Stimulated activated CD8-positive, alpha-beta memory T cell treated with anti-CD3 and anti-CD28 coated beads, Interleukin-4, amount 100 ng/mL, for 1 hour (primary cell): ENCODE results near the gene STK39.
"Not testable (repeated sequence)": the region's sequence is repeated elsewhere in the genome, so short reads cannot be mapped to it uniquely, and the experiment has no call there.

Source experiments
- DNase-seq, 2 donors: peaks; one replicate each; pipeline ENCODE4 v3.0.0-alpha.2; 2020; ENCODE audit warnings: low read depth in 2 of 2, low spot score in 1 of 2

The STK39 gene

DNA sequence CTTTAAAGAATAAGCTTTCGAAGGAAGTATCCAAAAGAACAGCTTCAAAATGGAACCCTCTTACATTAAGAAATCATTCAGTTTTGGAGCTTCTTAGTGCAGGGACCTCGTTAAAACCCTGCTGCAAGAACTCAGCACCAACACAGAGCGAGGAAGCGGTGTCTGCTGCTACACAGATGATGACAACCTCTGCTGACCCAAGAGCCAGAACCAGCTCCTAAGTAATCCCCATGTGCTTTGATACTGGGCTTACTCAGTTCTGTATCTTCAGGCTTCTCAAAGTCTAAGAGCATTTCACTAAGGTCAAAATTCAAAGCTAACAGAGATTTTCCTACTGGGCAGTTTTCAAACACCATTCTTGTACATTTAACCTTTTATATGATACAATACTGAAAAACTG lies 194.6 kb downstream of the STK39 start:
- DNase-seq, result no peak

- no peak for DNase-seq
These were observed 197.0 kb downstream of the STK39 start for GRCh38 chr2:168050377-168050776.

DNA sequence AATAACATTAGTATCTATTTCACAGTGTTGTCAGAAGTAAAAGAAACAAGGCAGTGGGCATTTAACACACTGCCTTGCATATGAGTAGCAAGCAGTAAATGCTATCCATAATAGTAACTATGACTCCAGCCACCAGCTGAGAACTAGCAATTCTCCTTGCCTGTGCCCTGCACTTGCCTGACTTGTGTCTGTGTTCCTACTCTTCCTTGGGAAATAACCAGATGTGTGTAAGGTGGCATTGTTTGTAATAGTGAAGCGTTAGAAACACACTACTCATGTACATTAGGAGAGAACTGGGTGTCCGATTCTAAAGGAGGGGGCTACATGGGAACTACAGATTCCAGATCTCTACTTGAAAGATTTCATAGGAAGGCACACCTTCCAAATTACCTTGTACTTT lies 197.8 kb downstream of the STK39 start:
- no peak for DNase-seq

DNA sequence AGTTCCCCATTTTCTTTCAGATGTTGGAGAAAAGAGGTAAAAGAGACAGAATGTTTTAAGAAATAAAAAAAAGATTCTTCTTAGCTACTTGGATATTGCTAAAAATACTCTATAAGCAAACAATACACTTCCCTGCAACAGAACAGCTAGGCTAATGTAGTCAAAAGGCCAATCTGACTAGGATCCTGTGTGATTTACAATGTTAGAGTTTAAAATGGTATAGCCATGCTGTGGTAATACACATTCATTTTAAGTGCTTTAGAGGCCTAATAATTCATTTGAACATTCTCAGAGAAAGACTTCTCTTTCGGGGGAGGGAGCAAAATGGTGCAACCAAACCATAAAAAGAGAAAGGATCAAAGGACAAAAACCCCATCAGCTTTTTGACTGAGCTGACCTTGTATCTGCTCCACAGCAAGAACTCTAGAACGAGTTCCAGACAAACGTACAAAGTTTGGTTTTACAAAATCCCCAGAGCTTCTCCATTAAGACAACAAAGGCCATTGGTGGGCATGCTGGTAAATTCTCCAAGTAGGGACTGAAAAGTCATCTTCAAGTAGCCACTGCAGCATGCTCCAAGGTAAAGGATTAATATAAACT lies 200.2 kb downstream of the STK39 start:
- no peak for DNase-seq

- no peak for DNase-seq
These were observed 202.8 kb downstream of the STK39 start for GRCh38 chr2:168044579-168044978.

DNA sequence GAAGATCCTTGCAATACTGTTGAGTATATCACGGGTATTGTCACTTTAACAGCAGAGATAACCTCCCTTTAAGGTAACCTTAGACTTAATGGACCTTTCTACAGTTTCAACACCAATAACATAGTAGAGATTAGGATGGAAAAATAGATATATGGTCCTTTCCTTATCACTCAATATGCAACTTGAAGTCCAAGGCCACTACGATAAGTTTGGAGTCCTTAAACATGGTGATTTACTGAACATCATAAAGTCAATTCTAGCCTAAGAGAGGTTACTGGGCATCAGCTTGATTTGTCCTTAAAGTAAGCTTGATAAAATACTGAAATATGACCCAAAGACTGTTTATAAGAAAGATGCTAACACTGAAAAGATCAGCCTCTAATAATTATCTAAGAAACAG lies 203.2 kb downstream of the STK39 start:
- no peak for DNase-seq

GRCh38 chr2:168042127-168042824 lies 205.1 kb downstream of the STK39 start:
- DNase-seq, result not testable (repeated sequence)

DNA sequence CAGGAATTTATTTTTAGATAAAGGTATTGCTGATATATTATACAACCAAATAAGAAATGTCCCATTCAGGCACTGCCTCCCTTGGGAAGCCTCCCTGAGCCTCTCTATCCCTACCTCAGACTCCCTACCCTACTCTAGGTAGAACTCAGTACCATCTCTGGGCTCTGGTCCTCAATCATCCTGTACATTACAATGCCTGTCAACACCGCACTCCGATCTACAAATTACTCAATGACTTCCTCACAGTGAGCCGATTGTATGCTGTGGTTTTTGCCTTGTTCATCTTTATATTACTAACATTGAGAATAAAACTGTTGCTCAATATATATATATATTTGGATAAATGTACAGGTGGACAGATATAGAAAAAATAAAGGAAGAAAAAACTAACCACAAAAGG lies 207.5 kb downstream of the STK39 start:
- no peak for DNase-seq

DNA sequence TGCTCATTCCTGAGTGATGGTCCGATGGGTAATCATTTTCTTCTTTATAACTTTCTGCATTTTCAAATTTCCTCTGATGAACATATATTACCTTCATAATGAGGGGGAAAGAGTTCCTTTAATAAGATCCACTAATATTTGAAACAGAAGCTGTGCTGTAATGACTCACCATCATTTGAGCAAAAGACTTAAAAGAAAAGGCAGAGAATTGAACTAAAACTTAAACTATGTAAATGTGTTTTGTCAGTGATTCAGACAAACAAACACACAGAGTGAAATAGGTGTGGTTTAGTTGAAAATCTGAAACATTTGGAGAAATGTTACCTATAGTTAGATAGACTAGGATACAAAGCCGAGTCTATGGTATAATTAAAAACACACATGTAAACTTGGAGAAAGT lies 209.6 kb downstream of the STK39 start:
- no peak for DNase-seq

DNA sequence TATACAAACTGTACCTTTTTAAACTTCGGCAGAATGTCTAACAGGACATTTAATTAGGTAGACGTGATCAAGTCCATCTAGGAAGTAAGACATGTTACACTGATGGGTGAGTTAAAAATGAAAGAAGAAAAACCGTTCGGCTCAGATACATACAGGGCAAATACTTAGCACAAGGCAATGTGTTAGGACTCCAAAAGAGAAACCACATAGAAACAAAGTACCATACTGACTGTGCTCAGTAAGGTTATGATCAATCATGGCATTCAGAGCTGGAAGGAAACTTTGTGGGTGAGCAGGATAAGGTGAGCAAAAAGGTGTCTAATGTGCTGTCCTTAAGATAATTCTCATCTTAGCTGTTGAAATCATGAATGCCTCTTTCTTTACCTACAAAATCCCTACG lies 211.9 kb downstream of the STK39 start:
- DNase-seq, result no peak

DNA sequence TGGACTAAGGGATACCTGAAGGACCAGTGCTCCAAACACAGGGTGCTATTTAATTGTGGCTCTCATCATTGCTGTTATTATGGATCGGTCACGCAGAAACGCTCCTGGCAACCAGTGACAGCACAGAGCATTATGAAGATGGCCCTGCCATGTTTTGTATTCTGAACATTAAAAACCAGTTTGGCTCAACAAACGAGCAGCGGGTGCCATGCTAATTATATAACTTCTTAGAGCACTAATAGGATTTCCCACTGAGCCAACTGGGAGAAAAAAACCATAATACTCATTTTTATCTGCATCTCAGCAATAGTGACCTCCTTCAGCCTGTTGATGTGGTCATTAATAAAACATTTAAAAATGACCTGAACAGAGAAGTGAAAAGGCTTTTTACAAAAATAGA lies 212.8 kb downstream of the STK39 start:
- DNase-seq, result no peak

- DNase-seq, result no peak
These were observed 213.4 kb downstream of the STK39 start for GRCh38 chr2:168033966-168034365.

- no peak for DNase-seq
These were observed 215.3 kb downstream of the STK39 start for GRCh38 chr2:168032091-168032490.

DNA sequence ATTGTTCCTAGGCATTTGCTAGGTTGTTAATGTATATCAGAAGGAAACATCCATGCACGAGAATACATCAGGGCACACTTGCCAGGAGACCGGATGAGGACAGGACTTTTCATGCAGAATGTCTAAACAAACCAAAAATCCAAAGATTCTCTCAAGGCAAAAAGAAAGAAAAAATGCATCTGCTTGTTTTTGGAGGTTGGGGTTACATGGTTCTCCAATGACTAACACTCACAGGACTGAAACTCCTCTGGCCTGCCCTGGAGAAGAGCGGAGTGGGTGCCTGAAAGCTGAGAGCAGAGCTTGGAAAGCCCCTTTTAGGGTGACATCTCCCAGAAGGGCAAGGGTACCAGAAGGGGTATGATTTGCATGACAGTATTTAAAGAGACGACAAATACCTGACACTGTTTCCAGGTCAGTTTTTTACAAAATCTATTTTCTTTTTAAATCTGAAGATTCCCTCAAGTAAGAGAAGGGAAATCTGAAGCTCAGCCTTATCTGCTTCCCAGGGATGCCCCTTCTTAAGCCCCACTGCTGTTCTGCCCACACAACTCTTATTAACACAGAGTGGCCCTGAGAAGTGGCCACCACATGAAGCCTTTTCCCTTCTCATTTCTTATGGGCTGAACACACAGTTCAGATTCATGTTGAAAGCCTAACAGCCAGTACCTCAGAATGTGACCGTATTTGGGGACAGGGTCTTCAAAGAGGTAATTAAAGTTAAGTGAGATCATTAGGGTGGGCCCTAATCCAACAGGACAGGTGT lies 216.4 kb downstream of the STK39 start:
- DNase-seq, result no peak

GRCh38 chr2:168029071-168029470 lies 218.3 kb downstream of the STK39 start:
- DNase-seq, result no peak

- DNase-seq, result no peak
These were observed 219.0 kb downstream of the STK39 start for GRCh38 chr2:168028362-168028761.

- DNase-seq, result no peak
These were observed 221.8 kb downstream of the STK39 start for GRCh38 chr2:168025487-168026202.

DNA sequence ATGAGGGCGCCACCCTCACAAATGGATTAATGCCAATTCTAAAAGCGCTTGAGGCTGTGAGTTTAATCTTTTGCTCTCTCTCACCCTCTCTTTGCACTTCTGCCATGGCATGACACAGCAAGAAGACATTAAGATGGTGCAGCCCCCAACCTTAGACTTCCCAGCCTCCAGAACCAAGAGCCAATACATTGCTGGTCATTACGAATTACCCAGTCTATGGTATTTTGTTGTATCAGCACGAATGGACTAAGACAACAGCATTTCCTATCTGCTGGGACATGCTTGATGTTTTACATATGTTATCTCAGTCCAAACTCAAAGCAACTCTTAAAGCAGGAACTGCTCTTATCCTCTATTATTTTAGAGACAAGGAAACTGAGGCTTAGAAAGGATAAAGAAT lies 222.9 kb downstream of the STK39 start:
- no peak for DNase-seq

DNA sequence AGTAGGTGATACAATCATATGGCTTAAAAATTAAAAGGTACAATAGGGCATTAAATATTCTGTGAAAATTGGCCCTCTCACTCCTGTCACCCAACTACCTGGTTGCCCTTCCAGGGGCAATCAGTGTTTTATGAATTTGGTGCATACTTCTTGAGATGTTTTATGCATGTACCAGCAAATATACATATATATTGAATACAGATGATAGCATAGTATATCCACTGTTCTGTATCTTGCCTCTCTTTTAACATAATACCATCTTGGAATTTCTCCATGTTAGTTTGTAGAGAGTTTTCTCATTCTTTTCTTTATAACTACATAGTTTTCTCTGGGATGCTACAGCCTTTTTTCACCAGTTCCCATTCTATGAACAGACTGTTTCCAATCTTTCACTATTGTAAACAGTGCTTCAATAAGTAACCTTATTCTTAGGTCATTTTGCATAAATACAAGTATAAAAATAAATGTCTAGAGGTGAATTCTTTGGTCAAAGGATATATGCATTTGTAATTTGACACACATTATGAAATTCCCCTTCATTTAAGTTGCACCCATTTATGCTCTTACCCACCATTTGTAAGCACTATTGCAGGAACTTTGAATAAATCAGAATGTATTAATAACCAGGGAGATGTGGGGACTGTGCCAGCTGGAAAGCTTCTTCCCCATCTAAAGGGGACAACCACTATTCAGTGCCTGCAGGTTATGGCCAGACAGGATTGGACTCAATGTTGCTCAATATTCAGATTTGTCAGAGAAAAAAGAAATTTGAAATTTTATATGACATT lies 225.4 kb downstream of the STK39 start:
- DNase-seq, result no peak

DNA sequence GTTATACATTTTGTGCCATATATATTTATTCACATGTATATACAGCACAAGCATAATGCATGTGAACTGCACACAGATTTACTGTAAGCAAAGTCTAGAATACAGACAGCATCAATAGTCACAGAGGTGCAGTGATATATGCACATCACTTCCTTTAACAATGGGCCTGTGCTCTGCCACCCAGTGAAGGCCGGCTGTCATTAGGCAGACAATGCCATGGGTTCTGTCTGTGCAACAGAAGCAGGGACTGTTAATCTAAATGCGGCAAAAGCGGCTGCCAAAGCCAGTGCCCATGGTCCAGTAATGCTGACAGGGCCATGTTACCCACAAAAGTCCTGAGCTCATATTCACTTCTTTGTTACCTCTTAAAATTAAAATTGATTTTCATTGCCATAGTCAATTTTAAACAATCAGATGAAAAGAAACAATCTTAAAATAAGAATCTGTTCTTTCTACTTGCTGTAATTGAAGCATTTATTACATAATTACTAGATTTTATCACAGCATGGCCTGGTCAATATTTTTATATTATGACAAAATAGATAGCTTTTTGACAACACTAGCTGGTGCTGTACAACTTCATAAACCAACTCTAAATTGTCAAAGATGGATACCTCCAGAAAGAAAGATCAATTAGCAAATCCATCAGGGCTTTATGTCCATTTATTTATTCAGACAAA lies 232.0 kb downstream of the STK39 start:
- DNase-seq, result no peak
